GM20431 (cell line): ENCODE data around the gene MRFAP1.

Experiments
- in situ Hi-C: fragments of 300-500 bp; cut with MseI, MboI; formaldehyde crosslinking; loops from one replicate; pipeline ENCODE4 v1.15.0; 2020; ENCODE audit warnings: low sequenced_read_pairs; ENCODE audit not compliant: unreplicated experiment

MRFAP1 gene

DNA sequence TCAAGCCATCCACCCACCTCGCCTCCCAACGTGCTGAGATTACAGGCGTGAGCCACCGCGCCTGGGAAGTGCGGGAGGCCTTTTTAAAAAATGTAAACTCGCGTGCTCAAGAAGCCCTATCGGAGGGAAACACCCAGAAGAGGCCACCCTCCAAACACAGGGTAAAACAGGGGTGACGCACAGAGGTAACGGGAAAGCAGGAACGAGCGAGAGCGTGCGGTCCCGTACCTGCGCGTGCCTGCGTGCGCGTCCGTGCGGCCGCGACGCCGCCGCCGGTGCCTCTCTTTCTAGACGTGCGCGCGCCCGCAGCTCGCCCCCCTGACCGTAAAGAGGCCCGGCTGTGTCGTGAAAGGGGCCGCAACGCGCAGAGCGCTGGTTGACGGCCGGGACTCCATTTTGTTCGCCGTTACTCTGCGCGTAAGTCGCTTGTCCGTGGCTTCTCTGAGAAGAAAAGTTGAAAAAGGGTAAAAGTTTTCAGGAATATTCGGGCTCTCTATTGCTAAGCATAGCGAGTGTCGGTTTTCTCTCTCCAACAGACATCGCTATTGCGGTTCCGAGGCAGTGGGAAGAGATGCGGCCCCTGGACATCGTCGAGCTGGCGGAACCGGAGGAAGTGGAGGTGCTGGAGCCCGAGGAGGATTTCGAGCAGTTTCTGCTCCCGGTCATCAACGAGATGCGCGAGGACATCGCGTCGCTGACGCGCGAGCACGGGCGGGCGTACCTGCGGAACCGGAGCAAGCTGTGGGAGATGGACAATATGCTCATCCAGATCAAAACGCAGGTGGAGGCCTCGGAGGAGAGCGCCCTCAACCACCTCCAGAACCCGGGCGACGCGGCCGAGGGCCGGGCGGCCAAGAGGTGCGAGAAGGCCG lies at the start of gene MRFAP1:
Gene MRFAP1 (plus strand): TSS at position 394 of the 872 bp plus-strand sequence. CDS start 178 bp downstream, at position 572.
- in situ Hi-C loops, result no loop called here

DNA sequence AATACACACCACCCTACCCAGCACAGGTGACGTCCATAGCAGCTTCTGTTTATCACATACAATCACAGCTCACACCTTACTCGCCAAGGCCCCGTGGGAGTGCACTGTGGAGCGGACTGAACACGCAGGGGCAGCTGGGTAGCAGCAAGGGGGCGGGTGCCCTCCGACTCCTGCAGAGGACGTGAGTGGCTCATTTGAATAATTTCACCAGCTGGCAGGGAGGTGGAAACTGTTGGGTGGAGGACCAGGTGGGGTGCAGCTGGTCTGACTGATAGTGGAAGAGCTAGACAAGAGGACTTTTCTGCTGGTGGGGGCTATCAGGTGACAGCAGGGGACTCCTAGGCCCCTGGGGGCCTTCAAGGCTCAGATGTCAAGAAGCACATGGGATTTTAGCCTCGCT lies 49.2 kb upstream of the MRFAP1 start:
- in situ Hi-C loops, result no loop called here

DNA sequence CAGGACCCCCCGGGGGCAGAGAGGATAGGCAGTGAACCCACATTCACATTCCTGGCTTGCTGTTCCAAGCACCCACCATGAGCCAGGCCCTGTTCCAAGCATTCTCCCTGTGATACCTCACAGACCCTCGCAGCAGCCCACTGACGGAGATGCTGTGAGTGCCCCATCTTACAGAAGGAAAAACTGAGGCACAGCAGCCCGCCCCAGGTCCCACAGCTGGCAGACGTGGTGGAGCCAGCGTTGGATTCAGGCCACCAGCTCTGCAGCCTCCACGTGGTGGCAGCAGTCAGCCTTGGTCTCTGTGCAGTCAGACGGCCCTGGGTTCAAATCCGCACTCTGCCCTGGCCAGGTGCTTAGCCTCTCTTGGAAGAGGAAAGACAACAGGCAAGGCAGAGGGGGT lies 48.7 kb upstream of the MRFAP1 start:
- in situ Hi-C loops, result no loop called here

DNA sequence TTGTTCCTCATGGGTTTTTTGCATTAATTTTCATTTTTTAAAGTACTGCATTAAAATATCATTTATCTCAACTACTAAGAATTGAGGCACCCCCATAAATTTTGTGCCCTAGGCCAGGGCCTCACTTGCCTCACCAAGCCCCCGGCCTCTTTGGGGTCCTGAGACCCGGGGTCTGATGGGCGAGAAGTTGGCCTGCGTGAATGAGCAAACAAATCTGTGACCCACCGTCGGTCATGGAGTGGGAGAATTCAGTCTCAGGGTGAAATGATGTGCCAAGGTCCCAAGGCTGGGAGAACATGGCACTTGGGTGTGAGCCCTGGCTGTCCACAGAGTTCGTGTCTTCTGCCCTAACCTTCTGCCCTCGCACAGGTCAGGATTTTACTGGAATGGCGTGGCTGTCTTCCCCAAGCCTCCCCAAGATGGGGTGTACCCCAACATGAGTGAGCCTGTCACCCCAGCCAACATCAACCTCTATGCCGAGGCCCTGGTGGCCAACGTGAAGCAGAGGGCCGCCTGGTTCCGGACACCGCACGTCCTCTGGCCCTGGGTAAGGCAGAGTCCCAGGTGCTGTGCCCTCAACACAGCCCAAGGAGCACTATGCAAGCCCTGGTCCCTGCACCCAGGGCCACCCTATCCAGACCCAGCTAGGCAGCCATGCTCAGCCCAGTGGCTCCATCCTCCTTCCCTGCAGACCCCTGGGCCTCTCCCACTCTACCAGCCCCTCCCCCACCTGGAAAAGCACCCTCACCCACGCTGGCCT lies 47.5 kb upstream of the MRFAP1 start:
- in situ Hi-C loops, result no loop called here

DNA sequence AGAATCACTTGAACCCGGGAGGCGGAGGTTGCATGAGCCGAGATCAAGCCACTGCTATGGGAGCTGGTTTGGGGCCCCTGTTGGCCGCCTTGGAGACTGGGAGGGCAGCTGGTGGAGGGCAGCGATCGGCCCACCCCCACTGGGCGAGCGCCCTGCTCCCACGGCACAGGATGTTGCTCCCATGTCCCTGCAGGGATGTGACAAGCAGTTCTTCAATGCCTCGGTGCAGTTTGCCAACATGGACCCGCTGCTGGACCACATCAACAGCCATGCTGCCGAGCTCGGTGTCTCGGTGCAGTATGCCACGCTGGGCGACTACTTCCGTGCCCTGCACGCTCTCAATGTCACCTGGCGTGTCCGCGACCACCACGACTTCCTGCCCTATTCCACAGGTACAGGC lies 46.1 kb upstream of the MRFAP1 start:
- in situ Hi-C loops, result no loop called here

DNA sequence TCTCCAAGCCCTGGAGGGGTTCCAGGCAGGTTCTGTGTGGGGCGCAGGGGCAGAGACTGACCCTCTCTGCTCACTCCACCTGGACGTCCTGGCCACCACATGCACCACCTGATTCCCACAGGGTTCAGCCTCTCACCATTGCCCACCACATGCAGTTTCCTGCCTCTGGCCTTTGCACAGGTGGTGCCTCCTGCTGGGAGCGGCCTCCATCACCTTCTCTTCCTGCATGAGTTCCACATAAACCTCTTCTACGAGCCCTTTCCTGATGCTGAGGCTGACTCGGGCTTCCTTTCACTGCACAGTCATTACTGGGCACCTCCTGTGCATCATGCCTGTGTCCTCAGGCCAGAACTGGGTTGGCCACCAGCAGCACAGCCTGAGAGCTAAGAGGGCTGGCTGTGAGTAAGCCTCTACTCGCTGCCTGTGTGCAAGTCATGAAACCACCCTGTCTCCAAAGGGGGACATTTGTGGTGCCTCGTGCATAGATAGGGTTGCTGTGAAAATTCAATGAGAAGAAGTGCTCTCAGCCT lies 45.6 kb upstream of the MRFAP1 start:
- in situ Hi-C loops, result no loop called here

DNA sequence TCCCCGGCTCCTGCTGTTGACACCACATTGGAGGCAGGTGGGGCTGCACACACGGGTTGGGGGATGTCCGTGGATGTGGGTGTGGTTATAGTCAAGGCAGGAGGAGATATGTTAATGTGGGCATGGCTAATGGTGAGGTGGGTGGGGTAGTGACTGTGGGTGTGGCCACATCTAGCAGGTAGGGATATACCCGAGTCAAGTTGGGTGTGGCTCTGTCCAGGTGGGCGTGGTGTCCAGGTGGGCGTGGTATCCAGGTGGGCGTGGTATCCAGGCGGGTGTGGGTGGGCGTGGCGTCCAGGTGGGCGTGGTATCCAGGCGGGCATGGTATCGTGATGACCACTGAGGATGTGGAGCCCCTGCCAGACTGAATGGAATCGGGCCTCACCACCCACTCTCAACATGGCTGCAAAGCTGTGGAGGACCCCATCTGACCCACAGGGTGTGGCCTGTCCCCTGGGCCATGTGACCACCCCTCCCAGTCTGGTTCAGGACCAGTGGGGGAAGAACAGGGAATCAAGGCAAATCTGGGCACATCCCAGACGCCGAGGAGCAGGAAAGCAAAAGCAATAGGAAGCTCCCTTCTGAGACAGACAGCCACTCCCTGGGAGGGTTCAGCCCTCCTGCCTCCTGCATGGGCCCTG lies 44.5 kb upstream of the MRFAP1 start:
- in situ Hi-C loops, result no loop called here

DNA sequence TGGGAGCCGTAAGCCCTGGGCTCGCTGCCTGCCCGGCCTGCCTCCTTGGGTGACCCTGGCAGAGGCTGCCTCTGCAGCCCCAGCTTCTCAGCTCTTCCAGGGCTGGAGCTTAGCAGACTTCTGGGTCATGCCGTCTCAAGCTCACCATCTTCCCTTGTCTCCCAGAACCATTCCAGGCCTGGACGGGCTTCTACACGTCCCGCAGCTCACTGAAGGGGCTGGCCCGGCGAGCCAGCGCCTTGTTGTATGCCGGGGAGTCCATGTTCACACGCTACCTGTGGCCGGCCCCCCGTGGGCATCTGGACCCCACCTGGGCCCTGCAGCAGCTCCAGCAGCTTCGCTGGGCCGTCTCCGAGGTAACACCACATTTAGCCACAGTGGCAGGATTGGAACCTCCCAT lies 43.5 kb upstream of the MRFAP1 start:
- in situ Hi-C loops, result no loop called here

DNA sequence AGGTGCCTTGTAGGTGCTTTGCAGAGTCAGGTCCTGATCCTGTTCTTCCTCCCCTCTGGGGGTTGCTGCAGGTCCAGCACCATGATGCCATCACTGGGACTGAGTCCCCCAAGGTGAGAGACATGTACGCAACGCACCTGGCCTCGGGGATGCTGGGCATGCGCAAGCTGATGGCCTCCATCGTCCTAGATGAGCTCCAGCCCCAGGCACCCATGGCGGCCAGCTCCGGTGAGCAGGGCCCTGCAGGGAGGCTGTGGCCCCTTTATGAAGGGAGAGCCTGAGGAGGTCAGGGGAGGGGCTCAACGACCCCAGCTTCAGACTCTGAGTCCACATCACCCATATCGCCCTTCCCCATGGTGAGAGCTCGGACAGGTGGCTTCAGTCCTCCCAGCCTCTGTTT lies 42.4 kb upstream of the MRFAP1 start:
- in situ Hi-C loops, result no loop called here

DNA sequence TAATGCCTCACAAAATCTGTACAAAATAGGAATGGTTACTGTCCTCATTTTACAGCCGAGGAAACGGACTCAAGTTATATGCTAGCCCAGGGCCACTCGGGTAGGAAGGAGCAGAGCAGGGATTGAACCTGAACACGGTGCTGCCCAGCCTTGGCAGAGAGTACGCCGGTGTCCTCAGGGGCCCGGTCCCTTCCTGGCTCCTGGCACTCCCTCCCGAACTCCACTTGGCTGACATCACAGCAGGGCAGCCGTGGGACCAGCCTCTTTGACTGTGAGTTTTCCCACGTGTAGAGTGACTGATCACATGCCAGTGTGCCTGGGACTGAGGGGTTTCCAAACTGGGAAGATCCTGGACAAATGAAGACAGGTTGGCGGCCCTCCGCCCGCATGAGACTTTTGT lies 41.8 kb upstream of the MRFAP1 start:
- in situ Hi-C loops, result no loop called here

DNA sequence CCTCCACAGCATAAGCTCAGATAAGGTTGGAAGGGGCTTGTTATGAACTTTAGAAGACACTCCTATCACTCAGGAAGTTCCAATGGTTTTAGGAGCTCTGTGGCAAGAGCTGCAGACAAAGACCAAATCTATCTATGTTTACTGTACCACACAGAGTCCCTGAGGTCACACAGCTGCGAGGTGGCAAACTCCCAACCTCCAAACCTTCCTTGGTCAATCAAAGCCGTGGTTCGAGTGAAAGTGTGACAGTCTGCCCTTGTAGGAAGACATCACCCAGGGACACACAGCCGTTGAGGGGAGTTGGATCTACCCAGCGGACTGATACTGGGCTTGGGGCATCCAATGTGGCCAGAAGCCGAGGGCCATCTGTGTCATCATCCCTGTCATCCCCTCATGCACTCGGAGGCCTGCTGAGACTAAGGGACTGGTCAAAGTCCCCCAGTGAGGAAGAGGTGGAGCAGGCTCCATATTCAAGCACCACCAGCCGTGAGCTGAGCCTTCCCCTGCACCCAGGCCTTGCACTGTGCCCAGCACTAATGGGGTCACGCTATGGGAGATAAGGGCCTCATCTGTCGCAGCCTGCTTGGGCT lies 38.7 kb upstream of the MRFAP1 start:
- in situ Hi-C loops, result no loop called here

DNA sequence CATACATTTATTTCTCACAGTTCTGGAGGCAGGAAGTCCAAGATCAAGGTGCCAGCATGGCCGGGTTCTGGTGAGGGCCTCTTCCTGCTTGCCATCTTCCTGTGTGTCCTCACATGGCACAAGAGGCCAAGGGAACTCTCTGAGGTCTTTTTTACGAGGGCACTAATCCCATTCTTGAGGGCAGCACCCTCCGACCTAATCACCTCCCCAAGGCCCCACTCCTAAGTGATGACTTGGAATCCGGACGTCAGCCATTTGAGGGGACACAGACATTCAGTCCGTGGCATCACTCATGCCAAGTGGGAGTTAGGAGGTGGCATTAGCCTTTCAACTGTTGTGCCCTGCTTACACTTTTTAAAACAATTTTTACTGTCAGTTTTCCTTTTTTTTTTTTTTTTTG lies 38.2 kb upstream of the MRFAP1 start:
- in situ Hi-C loops, result no loop called here

DNA sequence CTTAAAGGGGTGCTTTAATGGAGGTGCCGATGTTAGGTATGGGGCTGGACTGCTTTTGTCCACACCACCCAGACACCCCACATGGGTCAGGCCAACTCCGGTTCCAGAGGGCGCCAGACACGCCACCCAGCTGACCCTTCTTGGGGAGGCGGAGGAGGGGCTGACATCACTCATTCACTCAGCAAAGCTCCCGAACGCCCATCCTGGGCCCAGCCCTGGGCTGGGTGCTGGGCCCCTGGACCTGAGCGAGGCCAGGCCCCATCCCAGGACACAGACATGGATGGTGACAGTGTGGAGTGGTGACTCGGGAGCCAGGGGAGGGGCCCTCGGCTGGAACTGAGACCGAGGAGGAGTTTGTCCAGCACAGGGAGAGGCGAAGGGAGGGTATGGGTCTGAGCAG lies 37.4 kb upstream of the MRFAP1 start:
- in situ Hi-C loops, result no loop called here

DNA sequence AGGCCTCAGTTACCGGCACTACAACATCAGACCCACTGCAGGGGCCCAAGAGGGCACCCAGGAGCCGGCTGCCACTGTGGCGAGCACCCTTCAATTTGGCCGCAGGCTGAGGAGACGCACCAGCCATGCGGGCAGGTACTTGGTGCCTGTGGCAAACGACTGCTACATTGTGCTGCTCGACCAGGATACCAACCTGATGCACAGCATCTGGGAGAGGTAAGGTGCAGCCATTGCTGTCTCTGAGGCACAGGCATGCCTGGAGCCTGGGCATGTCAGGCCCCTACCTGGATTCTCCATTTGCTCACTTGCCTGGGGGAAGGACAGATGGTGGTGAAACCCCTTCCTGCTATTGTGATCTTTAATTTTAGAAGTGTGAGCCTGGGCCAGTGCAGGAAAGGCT lies 35.4 kb upstream of the MRFAP1 start:
- in situ Hi-C loops, result no loop called here

DNA sequence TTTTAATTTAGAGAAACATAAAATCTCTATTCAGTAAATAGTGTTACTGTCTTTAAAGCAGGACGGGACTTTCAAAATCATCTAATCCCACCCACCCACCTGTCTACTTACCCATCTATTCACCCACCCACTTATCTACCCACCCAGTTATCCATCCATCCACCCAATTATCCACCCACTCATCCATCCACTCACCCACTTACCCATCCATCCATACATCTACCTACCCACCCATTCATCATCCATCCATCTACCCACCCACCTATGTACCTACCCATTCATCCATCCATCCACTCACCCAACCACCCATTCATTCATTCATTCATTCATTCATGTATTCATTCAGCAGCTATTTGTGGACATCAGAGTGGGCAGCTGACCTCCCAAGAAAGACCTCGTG lies 34.9 kb upstream of the MRFAP1 start:
- in situ Hi-C loops, result no loop called here

DNA sequence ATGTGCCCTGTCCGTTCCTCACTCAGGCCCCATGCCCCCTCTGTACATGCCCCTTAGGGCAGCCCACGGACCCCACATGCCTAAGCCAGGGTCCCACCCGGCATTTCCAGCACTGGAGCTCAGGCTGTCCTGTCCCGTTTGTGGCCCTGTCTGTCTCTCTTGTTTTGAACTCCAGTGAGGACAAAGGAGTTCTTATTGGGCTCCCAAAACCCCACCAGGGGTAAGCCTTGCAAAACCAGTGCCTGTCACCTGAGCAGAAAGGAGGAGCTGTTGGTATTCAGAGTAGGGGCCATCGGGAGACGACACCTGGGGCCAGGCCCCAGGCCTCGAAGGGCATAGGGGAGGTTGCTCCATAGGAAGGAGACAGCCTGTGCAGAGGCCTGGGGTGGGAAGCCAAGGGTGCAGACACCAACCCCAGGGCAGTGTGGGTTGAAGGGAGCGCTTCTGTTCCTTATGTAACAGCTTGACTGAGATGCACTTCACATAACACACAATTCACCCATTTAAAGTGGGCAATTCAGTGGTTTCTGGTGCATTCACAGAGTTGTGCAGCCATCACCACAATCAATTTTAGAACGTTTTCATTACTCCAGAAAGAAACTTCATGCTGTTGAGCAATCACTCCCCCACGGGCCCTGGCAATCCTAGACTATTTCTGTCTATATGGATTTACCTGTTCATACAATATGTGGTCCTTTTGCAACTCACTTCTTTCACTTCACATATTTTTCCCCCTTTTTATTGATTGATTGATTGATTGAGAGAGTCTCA lies 33.8 kb upstream of the MRFAP1 start:
- in situ Hi-C loops, result no loop called here

DNA sequence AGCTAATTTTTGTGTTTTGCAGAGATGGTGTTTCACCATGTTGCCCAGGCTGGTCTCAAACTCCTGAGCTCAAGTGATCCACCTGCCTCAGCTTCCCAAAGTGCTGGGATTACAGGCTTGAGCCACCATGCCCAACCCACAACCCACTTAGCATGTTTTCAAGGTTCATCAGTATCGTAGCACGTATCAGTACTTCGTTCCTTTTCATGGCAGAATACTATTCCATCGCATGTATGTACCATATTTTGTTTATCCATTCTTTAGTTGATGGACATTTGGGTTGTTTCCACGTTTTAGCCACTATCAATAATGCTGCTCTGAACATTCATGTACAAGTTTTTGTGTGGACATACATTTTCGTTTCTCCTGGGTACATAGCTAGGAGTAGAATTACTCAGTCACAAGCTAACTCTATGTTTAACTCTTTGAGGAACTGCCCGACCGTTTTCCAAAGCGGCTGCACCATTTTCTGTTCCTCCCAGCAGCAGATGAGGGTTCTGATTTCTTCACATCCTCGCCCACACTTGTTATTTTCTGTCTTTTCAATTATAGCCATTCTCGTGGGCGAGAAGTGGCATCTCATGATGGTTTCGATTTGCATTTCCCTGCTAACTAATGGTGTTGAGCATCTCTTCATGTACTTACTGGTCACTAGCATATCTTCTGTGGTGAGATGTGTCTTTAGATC lies 33.0 kb upstream of the MRFAP1 start:
- in situ Hi-C loops, result no loop called here

DNA sequence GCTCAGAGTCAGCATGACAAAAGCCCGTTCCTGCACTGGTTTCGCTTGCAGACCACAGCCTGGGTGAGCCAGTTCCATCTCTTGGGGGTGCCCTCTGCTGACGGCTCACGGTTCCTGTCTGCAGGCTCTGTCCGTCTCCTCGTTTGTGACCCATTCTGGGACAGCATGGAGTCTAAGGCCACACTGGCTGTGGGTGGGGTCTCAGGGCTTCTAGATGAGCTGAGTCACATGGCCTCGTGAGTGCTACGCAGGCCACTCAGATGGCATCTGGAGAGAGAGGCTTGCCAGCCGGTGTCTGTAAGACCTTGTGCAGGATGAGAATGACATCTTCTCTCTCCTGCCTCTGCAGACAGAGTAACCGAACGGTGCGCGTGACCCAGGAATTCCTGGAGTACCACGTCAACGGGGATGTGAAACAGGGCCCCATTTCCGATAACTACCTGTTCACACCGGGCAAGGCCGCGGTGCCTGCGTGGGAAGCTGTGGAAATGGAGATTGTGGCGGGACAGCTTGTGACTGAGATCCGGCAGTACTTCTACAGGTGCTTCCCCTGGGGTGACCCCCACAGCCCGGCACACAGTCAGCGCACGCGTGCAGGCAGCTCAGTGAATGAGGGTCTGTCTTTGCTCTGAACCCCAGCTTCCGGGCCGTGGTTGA lies 31.6 kb upstream of the MRFAP1 start:
- in situ Hi-C loops, result no loop called here
